Liver (tissue), 3 donors: ENCODE results near the gene SEC31A.

Experiments used
- FOXA1 ChIP-seq: IDR thresholded peaks from 2 replicates; pipeline ENCODE4 v1.6.1; 2016; ENCODE audit warnings: antibody characterized with exemption
- GABPA ChIP-seq, 2 donors: IDR thresholded peaks in 1 of 2; conservative IDR thresholded peaks in 1 of 2; 2 replicates each; pipeline ENCODE4 v1.6.1; 2016; ENCODE audit warnings: antibody characterized with exemption in 2 of 2, mild to moderate bottlenecking in 1 of 2, moderate library complexity in 1 of 2
- JUND ChIP-seq, 2 donors: IDR thresholded peaks; 2 replicates each; pipeline ENCODE4 v1.6.1; 2016; ENCODE audit warnings: antibody characterized with exemption in 2 of 2
- MAX ChIP-seq: IDR thresholded peaks from 2 replicates; pipeline ENCODE4 v1.6.1; 2016; ENCODE audit warnings: antibody characterized with exemption
- RAD21 ChIP-seq, 2 donors: IDR thresholded peaks; 2 replicates each; pipeline ENCODE4 v1.6.1; 2016; ENCODE audit warnings: antibody characterized with exemption in 2 of 2, mild to moderate bottlenecking in 2 of 2
- REST ChIP-seq: IDR thresholded peaks from 2 replicates; pipeline ENCODE4 v1.6.1; 2016; ENCODE audit warnings: antibody characterized with exemption, mild to moderate bottlenecking
- TAF1 ChIP-seq: conservative IDR thresholded peaks from 2 replicates; pipeline ENCODE4 v1.6.1; 2016; ENCODE audit warnings: antibody characterized with exemption, mild to moderate bottlenecking
- ZBTB33 ChIP-seq: IDR thresholded peaks from 2 replicates; pipeline ENCODE4 v1.6.1; 2016; ENCODE audit warnings: antibody characterized with exemption
- TF ChIP-seq, protein P1 (sequence below): fragments of 150-350 bp; IDR thresholded peaks from 2 replicates; pipeline ENCODE4 v1.5.1; 2017; ENCODE audit warnings: improper control_type of control experiment, low read depth, low read length; ENCODE audit not compliant: missing input control
- donor health status: healthy.
- donor health status: healthy.

GRCh38 chr4:82792912-82793649 is 97.9 kb downstream of the SEC31A start:
- TF ChIP-seq, protein P1, sequence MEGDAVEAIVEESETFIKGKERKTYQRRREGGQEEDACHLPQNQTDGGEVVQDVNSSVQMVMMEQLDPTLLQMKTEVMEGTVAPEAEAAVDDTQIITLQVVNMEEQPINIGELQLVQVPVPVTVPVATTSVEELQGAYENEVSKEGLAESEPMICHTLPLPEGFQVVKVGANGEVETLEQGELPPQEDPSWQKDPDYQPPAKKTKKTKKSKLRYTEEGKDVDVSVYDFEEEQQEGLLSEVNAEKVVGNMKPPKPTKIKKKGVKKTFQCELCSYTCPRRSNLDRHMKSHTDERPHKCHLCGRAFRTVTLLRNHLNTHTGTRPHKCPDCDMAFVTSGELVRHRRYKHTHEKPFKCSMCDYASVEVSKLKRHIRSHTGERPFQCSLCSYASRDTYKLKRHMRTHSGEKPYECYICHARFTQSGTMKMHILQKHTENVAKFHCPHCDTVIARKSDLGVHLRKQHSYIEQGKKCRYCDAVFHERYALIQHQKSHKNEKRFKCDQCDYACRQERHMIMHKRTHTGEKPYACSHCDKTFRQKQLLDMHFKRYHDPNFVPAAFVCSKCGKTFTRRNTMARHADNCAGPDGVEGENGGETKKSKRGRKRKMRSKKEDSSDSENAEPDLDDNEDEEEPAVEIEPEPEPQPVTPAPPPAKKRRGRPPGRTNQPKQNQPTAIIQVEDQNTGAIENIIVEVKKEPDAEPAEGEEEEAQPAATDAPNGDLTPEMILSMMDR = no peak
- TF ChIP-seq MAX (no peak), GABPA (IDR thresholded peaks at IDR 0.05 in 1 of 2, conservative IDR thresholded peaks at IDR 0.05 in 1 of 2) (no peak), REST (no peak), ZBTB33 (no peak), RAD21 (IDR thresholded peaks at IDR 0.05) (no peak), JUND (IDR thresholded peaks at IDR 0.05) (no peak), FOXA1 (no peak), TAF1 (no peak)
